Measurements from ENCODE around the gene CPAMD8.

DNA sequence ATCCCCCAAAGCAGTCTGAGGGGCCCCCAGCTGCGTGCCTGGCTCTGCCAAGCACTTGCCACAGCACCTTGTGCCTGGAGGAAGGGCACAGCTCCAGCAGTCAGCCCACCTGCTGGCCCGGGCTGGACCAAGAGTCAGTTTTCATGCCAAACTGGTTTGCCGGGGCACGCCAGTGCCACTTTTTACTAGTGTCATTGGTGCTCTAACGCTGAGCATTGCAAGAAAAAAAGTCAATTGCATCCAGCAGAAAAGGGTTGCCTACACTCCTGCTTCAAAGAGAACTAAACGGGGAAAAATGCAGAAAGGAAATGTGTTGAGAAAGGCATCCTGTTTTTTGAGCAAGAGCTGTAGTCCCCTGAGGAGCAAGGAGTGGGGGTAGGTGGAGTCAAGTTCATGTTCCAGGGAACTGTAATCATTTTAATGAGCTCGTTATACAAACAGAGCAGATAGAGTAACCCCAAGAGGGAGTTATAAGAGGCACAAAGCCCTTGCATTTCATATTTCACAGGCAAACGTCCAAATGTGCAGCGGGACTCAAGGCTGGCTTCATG, 69.4 kb downstream of the CPAMD8 start:
- TF ChIP-seq, protein P1, sequence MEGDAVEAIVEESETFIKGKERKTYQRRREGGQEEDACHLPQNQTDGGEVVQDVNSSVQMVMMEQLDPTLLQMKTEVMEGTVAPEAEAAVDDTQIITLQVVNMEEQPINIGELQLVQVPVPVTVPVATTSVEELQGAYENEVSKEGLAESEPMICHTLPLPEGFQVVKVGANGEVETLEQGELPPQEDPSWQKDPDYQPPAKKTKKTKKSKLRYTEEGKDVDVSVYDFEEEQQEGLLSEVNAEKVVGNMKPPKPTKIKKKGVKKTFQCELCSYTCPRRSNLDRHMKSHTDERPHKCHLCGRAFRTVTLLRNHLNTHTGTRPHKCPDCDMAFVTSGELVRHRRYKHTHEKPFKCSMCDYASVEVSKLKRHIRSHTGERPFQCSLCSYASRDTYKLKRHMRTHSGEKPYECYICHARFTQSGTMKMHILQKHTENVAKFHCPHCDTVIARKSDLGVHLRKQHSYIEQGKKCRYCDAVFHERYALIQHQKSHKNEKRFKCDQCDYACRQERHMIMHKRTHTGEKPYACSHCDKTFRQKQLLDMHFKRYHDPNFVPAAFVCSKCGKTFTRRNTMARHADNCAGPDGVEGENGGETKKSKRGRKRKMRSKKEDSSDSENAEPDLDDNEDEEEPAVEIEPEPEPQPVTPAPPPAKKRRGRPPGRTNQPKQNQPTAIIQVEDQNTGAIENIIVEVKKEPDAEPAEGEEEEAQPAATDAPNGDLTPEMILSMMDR (IDR thresholded peaks at IDR 0.05 in 4 of 5, conservative IDR thresholded peaks at IDR 0.05 in 1 of 5), result no peak
- TF ChIP-seq POLR2A (IDR thresholded peaks at IDR 0.05), result no peak
